ENCODE measurements around the gene WNK3. TPM values are rescaled to one million over a fixed set of nuclear protein-coding genes. Genes with fewer than 3 reads are reported as not detected.

WNK3 gene
- total and polyA plus RNA-seq, 8 donors, result 1.3 to 5.8 (median 5.2) TPM

DNA sequence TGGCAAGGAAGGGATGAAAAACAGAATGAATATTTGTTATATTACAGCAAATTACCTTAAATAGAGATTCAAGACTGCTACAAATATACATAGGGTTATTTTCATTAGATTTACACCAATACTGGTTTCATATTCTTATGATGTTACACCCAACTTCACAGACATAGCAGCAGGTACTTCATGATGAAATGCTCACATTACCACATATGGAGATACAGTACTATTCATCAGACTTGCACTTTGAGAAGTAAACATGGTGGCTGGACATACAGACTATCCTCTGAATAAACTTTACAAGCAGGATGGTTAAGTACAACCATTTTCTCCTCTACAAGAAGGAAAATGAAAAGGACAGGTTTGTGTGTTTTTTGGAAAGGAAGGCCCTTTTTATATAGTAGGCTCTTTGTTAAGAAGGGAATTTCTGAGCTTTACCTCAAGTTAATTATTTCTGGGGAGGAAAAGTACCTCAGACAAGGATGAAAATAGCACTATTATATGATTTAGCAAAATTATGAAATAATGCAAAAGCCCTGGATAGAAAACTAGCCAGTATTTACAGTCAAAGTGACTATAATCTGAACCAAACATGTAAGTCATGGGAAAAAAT lies 162.8 kb downstream of the WNK3 start:
- ATAC-seq, result no peak
- no peak for DNase-seq
- H3K27ac ChIP-seq, result no peak overlapping the region
- H3K4me3 ChIP-seq, result no peak overlapping the region
- no peaks in the 10 kb centered on the region for H3K4me1 ChIP-seq
- intact Hi-C loops (cut with DNase I), result no loop called here
- TF ChIP-seq, protein P1, sequence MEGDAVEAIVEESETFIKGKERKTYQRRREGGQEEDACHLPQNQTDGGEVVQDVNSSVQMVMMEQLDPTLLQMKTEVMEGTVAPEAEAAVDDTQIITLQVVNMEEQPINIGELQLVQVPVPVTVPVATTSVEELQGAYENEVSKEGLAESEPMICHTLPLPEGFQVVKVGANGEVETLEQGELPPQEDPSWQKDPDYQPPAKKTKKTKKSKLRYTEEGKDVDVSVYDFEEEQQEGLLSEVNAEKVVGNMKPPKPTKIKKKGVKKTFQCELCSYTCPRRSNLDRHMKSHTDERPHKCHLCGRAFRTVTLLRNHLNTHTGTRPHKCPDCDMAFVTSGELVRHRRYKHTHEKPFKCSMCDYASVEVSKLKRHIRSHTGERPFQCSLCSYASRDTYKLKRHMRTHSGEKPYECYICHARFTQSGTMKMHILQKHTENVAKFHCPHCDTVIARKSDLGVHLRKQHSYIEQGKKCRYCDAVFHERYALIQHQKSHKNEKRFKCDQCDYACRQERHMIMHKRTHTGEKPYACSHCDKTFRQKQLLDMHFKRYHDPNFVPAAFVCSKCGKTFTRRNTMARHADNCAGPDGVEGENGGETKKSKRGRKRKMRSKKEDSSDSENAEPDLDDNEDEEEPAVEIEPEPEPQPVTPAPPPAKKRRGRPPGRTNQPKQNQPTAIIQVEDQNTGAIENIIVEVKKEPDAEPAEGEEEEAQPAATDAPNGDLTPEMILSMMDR (IDR thresholded peaks at IDR 0.05), result no peak
- no peaks in the 10 kb centered on the region for H3K9me3 ChIP-seq
- no peaks in the 10 kb centered on the region for H3K36me3 ChIP-seq
- no peaks in the 10 kb centered on the region for H3K27me3 ChIP-seq

DNA sequence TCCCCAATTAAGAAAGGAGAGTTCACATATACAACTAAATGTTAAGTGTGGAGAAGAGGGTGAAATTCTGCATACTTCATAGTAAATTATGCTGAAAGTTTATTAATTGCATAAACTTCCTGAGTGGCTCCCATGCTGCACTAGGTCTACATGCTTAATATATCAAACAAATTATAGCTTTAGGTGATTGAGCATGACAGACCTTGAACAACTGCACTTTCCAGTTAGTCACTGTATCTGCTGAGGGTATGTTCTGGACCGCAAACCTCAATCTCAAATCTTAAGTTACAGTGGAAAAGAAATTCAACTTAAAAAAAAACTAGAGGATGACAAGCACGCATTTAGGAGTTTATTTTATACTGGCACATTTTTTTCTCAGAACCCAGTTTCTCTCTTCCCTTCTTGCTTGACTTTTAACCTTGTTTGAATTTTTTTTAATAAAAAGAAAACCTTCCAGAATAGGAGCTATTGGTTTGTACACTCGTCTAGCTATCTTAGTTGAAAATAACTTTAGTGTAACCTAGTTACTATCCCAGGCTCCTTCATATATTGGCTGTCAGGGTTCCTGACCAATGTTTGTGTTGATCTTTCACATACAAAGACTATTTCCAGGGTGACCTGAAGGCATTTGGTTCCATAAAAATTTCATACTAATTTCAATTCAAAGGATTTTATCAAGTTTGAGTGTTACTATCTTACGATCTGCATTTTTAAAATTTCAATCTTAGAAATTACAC lies 164.6 kb downstream of the WNK3 start:
- ATAC-seq, result no peak
- intact Hi-C loops (cut with DNase I), result no loop called here

DNA sequence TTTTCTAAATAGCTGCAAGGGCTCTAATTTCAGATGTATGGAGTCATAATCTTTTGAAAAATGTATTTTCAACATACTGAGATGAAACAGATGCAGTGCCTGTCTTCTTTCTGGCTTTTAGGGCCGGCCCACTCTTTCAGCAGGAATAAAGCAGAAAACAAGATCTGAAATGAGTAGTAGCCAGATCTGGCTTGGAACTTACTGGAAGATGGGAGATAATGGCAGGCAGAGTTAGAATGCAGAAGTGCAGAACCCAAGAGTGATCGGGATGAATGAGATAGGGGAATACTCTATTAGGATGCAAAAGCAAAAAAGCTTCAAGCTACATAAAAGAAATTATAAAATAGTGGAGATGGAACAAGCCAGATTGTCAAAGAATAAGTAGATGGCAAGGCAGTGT lies 173.4 kb downstream of the WNK3 start:
- Histone ChIP-seq H3K4me1 (peaks cover 6% of the 10 kb centered on the region in 2 donors), H3K9me3 (no peaks in the 10 kb centered on the region), H3K27me3 (no peaks in the 10 kb centered on the region), H3K27ac (no peak overlapping the region), H3K36me3 (no peaks in the 10 kb centered on the region), H3K4me3 (no peak overlapping the region)
- intact Hi-C loops (cut with DNase I), result no loop called here
- no peak for DNase-seq
- no peak for ATAC-seq
- TF ChIP-seq, protein P1 (IDR thresholded peaks at IDR 0.05), result no peak

More for the DNA sequence above, 164.6 kb downstream of the WNK3 start:
- TF ChIP-seq, protein P1 (IDR thresholded peaks at IDR 0.05), result no peak
- H3K27ac ChIP-seq, result no peak overlapping the region
- H3K36me3 ChIP-seq, result no peaks in the 10 kb centered on the region
- no peak for DNase-seq
- no peaks in the 10 kb centered on the region for H3K4me1 ChIP-seq
- H3K4me3 ChIP-seq, result no peak overlapping the region
- H3K27me3 ChIP-seq, result no peaks in the 10 kb centered on the region
- H3K9me3 ChIP-seq, result no peaks in the 10 kb centered on the region

DNA sequence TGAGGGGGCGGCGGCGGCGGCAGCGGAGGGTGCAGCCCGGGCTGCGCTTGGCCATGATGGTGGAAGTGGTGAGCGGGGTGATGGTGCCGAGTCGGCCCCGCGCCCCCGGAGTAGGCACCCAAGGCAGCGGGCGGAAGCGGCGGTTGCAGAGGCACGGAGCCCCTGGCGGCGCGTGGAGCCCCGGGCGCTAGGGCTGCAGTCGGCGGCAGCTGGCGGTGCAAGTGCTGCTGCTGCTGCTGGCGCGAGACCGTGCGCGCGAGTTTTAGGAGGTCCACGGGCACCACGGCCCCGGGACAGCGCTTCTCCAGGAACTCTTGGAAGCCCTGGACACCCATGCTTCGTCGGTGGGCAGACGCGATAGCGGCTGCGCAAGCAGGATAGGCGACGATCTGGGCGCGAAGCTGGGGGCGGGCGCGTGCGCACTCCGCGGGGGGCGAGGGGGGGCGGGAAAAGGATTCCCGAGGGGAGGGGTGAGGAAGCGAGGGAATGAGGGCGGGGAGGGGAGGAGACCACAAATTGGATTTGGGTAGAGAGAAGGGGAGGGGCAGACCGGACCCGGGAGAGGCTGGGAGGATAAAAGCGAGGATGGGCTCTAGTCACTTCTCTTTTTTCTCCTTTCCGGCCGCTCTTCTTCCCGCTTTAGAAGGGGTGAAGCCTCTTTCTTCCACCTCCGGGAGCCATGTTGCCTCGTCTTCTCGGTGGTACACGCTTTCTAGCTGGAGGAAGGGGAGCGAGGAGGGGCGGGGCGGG lies 174.8 kb downstream of the WNK3 start, which contains the start of gene FAM120C:
TSS of gene FAM120C (minus strand) at position 391 of the 750 bp plus-strand sequence. CDS start at position 335, 56 bp downstream.
- intact Hi-C loops (cut with DNase I), result no loop called here

More for the DNA sequence above, 174.8 kb downstream of the WNK3 start, which contains the start of gene FAM120C:
- peak; percentile 88 for ATAC-seq
- Histone ChIP-seq H3K9me3 (no peaks in the 10 kb centered on the region), H3K4me3 (peak within 1 kb of the TSS; percentile 62 to 70), H3K4me1 (peaks cover 10 to 18% of the 10 kb centered on the region in 2 donors), H3K27me3 (no peaks in the 10 kb centered on the region), H3K27ac (peak within 1 kb of the TSS; percentile 76 to 86), H3K36me3 (no peaks in the 10 kb centered on the region)
- DNase-seq, result peak; percentile 75 to 82 (median 80)
- TF ChIP-seq, protein P1 (IDR thresholded peaks at IDR 0.05), result no peak

All from left lung (tissue), 10 donors.